ENCODE data around the gene BABAM2.
"Not testable (repeated sequence)": the region's sequence is repeated elsewhere in the genome, so short reads cannot be mapped to it uniquely, and the experiment has no call there.

The BABAM2 gene

GRCh38 chr2:28093768-28094167 is 203.2 kb downstream of the BABAM2 start:
- no peak for DNase-seq (ENCODE audit: extremely low spot score, insufficient read length, low read depth)
- FAIRE-seq, result no peak

GRCh38 chr2:28094739-28095138 is 204.2 kb downstream of the BABAM2 start:
- no peak for DNase-seq (ENCODE audit: extremely low spot score, insufficient read length, low read depth)
- FAIRE-seq, result no peak

GRCh38 chr2:28095622-28096021 is 205.1 kb downstream of the BABAM2 start:
- DNase-seq (ENCODE audit: extremely low spot score, insufficient read length, low read depth) (no peak), FAIRE-seq (no peak)

- FAIRE-seq (no peak), DNase-seq (ENCODE audit: extremely low spot score, insufficient read length, low read depth) (no peak)
Observed at GRCh38 chr2:28096421-28096820, 205.9 kb downstream of the BABAM2 start.

DNA sequence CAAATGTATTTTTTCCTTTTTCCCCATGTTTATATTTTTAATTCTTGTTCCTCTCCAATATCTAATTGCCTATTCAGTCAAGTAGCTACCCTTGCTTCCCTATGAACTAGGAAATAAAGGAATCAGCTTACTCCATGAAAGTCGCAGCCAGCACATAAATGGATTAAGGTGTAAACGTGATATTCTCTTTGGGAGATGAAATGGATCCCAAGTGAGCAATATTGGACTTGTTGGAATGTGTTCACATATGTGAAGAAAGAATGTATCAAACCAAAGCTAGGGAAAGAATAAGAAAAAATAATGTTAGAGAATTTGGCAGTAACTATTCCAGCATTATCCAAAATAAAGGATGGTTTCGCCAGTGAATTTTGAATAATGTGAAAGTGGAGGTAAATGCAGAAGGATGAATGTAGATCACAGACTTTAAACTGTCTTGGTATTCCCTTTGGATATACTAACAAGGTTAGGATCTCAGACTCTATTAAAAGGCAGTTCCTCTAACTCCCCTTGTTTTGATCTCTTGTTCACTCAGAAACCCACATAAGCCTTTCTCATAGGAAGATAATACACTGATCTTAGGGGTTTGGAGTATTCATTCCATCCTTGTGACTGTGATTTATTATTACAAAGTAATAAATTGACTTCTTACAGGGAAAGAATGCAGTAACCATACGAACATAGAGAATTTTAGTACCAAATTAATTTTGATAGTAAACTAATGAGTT is 208.1 kb downstream of the BABAM2 start:
- FAIRE-seq (no peak), DNase-seq (ENCODE audit: extremely low spot score, insufficient read length, low read depth) (no peak)

- no peak for FAIRE-seq
- no peak for DNase-seq (ENCODE audit: extremely low spot score, insufficient read length, low read depth)
Observed at GRCh38 chr2:28101123-28101522, 210.6 kb downstream of the BABAM2 start.

DNA sequence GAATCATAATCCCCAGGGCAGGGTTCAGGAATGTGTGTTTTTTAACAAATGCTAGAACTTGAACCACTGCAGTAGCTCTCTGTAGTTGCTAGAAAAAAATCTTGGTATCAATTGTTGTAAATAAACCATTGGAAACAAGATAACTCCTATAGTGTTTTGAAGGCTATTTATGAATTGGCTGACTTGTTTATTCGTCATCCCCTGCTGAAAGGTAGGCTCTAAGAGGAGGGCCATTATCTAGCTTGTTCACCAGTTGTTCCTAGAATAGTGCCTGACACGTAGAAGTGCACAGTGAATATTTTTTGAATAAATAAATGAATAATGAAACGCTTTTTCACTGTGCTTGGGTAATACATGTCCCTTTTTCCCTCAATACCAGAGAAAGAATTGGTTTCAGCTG is 211.4 kb downstream of the BABAM2 start:
- no peak for DNase-seq (ENCODE audit: extremely low spot score, insufficient read length, low read depth)
- no peak for FAIRE-seq

DNA sequence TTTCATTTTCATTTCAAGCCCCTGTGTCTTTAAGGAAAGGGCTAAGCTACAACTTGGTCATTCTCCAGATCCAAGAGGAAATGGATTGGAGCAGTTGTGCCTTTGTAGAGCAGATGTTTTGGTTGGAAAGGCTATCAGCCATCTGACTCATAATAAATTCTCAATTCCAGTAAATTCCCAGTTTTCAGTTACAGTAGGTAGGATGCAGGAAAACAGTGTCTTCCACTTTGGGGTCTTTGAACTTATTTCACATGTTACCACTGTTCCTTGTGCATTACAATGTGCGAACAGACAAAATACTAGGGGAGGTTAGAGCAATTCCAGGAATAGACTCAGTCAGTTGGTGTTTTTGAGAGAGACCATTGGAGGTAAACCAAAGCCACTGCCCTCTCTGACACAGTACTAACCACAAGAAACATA is 211.9 kb downstream of the BABAM2 start:
- DNase-seq (ENCODE audit: extremely low spot score, insufficient read length, low read depth), result no peak
- FAIRE-seq, result no peak

- no peak for FAIRE-seq
- DNase-seq (ENCODE audit: extremely low spot score, insufficient read length, low read depth), result no peak
Observed at GRCh38 chr2:28103611-28104010, 213.1 kb downstream of the BABAM2 start.

- DNase-seq (ENCODE audit: extremely low spot score, insufficient read length, low read depth) (no peak), FAIRE-seq (no peak)
Observed at GRCh38 chr2:28108143-28108542, 217.6 kb downstream of the BABAM2 start.

DNA sequence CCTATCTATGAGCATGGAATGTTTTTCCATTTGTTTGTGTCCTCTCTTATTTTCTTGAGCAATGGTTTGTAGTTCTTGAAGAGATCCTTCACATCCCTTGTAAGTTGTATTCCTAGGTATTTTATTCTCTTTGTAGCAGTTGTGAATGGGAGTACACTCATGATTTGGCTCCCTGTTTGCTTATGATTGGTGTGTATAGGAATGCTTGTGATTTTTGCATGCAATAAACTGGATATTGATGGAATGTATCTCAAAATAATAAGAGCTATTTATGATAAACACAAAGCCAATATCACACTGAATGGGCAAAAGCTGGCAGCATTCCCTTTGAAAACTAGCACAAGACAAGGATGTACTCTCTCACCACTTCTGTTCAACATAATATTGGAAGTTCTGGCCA is 223.2 kb downstream of the BABAM2 start:
- DNase-seq (ENCODE audit: extremely low spot score, insufficient read length, low read depth); FAIRE-seq: not testable (repeated sequence)

- FAIRE-seq (no peak), DNase-seq (ENCODE audit: extremely low spot score, insufficient read length, low read depth) (no peak)
Observed at GRCh38 chr2:28117104-28117596, 226.6 kb downstream of the BABAM2 start.

- DNase-seq (ENCODE audit: extremely low spot score, insufficient read length, low read depth) (no peak), FAIRE-seq (no peak)
Observed at GRCh38 chr2:28119631-28120030, 229.1 kb downstream of the BABAM2 start.

- no peak for FAIRE-seq
Observed at GRCh38 chr2:28128281-28128950, 237.9 kb downstream of the BABAM2 start.

DNA sequence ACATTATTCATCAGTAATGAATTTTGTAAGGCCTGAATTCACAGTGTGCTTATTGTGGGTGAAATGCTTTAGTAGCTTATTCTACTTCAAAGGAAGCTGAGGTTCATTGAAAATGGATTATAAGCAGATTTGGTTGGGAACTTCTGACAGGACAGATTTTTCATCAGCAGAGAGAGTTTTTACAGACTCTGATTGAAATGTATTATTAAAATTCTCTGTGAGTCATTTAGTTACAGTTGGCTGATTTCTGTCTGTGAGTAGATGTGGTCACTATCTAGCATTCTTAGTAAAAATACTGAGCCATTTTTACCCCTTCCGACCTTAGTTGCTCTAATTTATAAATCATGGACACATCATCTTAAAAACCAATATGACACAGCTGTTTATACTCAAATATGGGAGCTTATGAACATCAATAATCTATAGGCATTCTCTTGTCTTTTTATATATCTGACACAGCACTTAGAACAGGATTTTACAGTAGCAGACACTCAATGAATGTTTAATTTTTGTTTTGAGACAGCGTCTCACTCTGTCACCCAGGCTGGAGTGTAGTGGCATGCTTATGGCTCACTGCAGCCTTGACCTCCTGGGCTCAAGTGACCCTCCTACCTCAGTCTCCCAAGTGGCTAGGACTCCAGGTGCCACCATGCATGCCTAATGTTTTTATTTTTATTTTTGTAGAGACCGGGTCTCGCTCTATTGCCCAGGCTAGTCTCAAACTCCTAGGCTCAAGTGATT is 239.6 kb downstream of the BABAM2 start:
- DNase-seq (ENCODE audit: extremely low spot score, insufficient read length, low read depth) (no peak), FAIRE-seq (no peak)

More at GRCh38 chr2:28128281-28128950, 237.9 kb downstream of the BABAM2 start:
- no peak for DNase-seq (ENCODE audit: extremely low spot score, insufficient read length, low read depth)

- FAIRE-seq (no peak), DNase-seq (ENCODE audit: extremely low spot score, insufficient read length, low read depth) (no peak)
Observed at GRCh38 chr2:28133778-28134177, 243.2 kb downstream of the BABAM2 start.

GRCh38 chr2:28134262-28134812 is 243.8 kb downstream of the BABAM2 start:
- no peak for FAIRE-seq
- no peak for DNase-seq (ENCODE audit: extremely low spot score, insufficient read length, low read depth)

GRCh38 chr2:28134857-28135256 is 244.3 kb downstream of the BABAM2 start:
- DNase-seq (ENCODE audit: extremely low spot score, insufficient read length, low read depth) (no peak), FAIRE-seq (no peak)

GRCh38 chr2:28135324-28135723 is 244.8 kb downstream of the BABAM2 start:
- FAIRE-seq (no peak), DNase-seq (ENCODE audit: extremely low spot score, insufficient read length, low read depth) (no peak)

GRCh38 chr2:28135799-28136198 is 245.3 kb downstream of the BABAM2 start:
- DNase-seq (ENCODE audit: extremely low spot score, insufficient read length, low read depth), result no peak
- FAIRE-seq, result no peak

- no peak for DNase-seq (ENCODE audit: extremely low spot score, insufficient read length, low read depth)
- FAIRE-seq, result no peak
Observed at GRCh38 chr2:28136556-28136955, 246.0 kb downstream of the BABAM2 start.
